HG02678 (cell line): ENCODE results near the gene LGR6.
"Not testable (repeated sequence)": the region's sequence is repeated elsewhere in the genome, so short reads cannot be mapped to it uniquely, and the experiment has no call there.

Source experiments
- ATAC-seq: cut with Tn5 transposase; IDR thresholded peaks from one replicate; pipeline ENCODE4 v1.9.1; 2021; ENCODE audit warnings: mild to moderate bottlenecking, moderate library complexity; ENCODE audit not compliant: unreplicated experiment

LGR6 gene

DNA sequence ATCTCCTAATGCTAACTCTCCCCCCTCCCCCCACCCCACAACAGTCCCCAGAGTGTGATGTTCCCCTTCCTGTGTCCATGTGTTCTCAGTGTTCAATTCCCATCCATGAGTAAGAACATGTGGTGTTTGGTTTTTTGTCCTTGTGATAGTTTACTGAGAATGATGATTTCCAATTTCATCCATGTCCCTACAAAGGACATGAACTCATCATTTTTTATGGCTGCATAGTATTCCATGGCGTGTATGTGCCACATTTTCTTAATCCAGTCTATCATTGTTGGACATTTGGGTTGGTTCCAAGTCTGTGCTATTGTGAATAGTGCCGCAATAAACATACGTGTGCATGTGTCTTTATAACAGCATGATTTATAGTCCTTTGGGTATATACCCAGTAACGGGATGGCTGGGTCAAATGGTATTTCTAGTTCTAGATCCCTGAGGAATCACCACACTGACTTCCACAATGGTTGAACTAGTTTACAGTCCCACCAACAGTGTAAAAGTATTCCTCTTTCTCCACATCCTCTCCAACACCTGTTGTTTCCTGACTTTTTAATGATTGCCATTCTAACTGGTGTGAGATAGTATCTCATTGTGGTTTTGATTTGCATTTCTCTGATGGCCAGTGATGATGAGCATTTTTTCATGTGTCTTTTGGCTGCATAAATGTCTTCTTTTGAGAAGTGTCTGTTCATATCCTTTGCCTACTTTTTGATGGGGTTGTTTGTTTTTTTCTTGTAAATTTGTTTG lies 67.8 kb downstream of the LGR6 start:
- not testable (repeated sequence) for ATAC-seq

DNA sequence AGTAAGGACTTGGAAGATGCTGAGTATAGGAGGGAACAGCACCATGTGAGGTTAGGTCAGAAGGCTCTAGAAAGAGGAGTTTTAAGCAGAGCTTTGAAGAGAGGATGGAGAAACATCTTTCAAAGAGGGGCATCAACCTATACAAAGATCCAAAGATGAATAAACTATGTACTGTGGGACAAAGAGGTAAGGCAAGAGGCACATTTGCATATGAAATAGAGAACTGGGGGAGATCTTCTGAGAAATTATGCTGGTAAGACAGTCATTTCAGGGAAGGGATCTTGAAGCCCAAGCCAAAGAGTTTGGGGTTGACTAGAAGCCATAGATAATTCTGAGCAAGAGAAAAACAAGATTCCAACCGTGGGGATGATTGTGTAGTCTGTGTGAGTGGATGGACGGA lies 70.0 kb downstream of the LGR6 start:
- no peak for ATAC-seq

DNA sequence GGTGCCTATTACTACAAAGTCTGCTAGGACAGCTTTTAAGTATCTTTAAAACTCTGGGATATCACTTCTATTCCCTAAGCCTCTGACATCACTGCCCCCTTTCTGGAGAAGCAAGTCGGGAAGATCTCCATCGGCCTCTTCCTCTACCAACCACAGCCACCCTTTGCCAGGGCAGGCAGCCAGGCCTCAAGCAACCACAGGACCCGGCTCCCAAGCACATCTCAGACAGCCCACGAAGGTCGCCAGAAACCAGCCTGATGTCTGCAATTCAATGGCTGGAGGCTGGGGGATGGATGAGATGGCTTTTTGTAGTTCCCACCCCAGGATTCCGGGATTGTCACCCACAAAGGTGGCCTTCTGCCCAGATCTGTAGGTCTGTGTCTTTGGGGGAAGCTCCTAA lies 70.7 kb downstream of the LGR6 start:
- no peak for ATAC-seq

DNA sequence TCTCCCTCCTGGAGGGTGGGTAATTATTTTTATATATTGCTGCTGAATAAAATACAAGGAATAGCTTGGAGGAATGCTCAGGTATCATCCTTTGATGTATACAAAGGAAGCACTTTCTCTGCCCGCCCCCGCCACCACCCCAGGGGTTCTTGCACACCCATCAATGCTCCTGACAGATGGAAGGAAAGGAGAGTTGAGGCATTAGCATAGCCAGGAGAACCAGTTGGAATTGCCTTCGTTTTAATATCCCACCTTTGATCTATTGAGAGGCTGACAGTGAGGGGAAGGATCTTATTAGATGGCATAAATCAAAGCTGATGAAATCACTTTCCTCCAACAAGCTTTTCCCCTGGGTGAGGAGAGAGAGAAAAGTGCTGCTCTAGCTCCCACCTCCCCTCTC lies 71.1 kb downstream of the LGR6 start:
- no peak for ATAC-seq

DNA sequence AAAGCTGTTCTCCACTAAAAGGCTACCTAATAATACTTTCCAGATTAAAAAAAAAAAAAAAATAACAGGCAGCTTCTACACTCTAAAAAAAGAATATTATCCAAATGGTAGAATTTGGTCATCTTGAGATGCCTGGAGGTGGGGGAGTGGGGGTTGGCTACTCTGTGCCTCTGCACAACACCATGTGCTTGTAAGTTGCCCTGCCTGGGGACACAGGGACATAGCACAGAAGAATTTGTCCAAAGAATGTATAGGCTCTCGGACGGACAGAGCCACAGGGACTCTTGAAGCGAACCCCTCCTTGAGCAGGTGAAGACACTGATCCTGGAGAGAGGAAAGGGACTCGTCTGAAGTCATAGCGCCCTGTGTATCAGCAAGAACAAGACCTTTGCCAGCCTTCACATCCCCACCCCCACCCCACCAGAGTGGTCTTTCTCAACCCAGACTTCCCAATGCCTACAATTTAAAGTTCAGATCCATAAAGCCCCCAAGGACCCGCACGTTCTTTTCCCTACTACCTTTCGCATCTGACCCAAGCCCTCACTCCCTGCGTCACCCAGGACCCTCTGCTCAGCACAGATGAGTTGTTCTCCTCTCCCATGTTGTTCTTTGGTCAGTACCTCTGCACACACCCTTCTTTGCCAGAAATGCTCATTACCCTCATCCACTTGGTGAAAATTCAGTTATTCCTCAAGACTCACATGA lies 72.6 kb downstream of the LGR6 start:
- ATAC-seq = no peak

DNA sequence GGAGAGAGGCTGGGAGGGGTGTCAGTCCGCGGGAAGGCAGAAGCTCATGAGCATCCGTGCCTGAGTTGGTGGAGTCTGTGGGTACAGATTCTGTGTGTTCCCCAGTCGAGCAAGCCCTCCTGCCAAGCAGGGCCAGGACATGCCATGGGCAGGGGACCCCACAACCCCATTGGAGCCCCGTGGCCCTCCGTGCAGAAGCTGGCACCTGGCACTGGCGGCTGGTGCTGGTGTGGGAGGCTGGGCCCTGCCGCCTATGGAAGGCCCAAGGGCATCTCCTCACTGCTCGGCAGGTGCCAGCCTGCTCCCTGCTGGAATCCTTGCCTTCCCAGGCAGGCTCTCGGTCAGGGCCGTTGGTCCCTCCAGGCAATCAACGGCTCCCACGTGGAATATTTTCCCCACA lies 74.4 kb downstream of the LGR6 start:
- ATAC-seq = no peak

DNA sequence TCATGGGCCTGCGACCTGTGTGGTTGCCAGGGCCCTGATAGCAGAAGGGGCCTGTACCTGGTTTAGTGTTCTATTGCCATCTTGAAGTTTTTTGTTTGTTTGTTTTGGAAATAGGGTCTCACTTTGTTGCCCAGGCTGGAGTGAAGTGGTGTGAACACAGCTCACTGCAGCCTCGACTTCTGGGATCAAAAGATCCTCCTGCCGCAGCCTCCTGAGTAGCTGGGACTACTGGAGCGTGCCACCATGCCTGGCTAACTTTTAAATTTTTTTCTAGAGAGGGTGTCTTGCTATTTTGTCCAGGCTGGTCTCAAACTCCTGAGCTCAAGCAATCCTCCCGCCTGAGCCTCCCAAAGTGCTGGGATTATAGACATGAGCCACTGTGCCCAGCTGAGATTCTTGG lies 75.2 kb downstream of the LGR6 start:
- ATAC-seq = no peak

DNA sequence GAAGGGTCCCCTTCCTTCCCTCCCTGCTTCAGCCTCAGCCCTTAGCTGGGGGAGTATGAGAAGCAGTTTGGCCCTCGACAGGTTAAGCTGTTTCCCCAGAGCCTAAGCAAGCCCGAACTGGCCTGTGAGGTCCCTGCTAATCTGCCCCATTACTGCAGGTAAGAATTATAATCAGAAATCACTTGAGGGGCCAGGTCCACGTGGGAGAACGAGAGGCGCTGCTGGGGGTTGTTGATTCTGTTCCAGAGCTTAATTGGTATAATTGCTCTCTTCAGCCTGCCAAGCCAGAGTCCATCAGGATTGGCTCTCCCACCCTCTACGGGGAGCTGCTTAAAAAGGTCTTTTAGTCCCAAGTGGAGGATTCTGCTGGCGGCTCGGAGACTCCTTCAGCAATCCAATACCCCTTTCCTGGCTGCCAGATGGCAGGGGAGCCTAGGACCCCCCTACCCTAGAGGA lies 77.3 kb downstream of the LGR6 start:
- no peak for ATAC-seq

DNA sequence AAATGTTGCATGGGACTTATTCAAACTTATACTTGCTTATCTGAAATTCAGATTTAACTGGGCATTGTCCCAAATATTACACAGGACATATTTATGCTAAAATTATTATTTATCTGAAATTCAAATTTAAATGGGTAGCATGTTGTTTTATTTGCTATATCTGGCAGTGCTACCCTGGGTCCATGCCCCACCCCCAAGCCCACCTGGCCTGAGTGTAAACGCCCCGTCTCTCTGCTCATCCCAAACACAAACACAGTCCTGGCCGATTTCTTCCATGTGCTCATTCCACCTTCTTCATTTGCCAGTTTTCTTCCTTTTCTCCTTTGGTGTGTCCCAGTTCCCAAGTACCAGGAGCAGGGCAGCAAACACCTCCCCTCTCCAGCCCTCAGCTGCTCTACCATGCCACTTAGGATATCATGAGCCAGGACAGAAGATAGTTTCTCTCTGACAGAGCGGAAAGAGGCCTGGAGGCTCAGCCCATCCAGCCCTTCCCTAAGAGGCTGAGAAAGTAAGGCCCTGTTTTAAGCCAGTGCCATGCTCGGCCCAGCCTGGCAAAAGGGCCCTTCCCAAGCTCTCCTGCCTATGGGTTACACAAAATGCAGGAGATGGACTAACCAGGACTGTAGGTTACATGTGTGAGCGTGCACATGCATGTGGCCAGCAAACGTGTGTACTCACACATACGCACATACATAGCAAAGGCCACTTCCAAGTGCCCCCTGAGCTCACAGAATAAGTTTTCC lies 78.7 kb downstream of the LGR6 start:
- no peak for ATAC-seq

DNA sequence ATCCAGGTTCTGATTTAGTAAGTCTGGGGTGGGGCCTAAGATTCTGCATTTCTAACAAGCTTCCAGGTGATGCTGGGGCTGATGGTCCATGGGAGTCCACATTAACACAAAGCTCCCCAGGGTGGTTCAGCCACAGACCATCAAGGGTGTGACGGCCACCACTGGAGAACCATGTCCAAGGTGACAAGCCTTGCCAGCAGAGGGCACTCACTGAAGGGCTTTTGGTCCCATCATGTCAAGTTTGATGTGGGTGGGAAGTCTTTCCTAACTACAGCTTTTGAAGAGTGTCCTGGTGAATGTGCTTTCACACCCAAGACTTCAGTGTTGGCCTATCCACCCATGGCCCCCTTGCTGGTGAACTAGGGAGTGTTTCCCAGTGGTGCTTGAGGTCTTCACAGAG lies 81.0 kb downstream of the LGR6 start:
- no peak for ATAC-seq

DNA sequence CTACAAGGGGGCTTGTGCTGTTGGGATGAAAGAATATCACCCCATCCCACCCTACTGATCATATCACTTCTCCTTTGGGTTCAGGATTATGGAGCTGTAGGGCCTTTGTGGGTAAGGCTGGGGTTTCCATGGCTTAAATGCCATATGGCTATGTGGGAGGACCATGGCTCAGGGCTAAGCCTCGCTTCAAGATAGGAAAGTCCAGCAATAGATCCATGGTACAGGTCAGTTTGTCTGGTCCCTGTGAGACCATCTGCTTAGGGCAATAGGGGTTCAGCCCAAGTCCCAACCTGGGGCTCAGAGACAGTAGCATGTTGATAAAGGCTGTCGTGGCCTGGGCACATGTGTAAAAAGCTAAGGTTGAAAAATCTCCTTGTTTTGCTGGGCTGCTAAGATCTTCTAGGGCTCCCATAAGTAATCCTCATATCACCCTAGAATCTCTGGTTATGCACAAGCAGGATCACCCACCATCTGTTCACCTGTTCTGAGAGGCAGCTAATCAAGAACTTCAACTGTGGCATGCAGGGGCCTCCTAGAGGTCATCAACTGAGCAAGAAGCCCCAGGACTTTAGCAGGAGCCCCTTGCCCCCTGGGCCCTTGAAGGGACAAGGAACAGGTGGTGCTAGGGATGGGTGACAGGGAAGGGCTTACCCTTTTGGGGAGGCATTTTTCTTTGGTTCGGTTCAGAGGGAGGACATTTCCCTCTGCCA lies 81.6 kb downstream of the LGR6 start:
- ATAC-seq = no peak

DNA sequence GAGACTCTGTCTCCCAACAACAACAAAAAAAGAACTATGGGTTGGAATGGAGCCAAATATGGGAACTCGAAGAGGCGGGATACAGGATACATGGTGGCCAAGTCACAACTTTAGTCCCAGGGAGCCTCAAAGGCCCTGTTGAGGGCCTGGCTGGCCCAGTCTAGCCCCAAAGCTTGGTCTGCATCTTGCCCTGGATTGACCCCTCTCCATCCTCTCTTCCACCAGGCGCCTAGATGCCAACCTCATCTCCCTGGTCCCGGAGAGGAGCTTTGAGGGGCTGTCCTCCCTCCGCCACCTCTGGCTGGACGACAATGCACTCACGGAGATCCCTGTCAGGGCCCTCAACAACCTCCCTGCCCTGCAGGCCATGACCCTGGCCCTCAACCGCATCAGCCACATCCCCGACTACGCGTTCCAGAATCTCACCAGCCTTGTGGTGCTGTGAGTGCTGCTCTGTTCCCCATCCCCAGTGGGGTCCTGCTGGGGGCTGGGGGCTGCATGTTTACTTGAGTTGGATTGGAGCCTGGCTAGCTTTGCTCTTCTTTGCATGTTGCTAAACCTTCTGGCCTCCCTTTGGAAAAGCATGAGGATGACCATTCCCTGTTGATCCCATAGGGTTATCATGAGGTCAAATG lies 82.6 kb downstream of the LGR6 start:
- no peak for ATAC-seq

DNA sequence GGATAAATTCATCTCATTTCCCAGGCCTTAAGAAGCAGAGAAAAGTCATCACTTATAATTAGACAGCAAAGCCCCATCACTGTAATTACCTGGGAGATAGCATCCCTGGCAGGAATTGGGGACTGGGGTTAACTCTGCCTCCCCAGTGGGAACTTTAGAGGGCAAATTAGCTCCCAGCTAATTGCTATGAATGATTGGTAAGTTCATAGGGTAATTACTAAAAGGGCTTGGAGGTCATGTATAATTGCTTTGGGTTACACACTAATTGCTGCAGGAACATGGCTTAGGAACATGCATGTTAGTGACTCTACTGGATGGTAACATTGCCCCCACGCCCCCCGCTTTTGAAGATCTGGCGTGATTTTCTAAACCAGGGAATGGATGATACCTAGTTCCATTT lies 83.3 kb downstream of the LGR6 start:
- no peak for ATAC-seq

DNA sequence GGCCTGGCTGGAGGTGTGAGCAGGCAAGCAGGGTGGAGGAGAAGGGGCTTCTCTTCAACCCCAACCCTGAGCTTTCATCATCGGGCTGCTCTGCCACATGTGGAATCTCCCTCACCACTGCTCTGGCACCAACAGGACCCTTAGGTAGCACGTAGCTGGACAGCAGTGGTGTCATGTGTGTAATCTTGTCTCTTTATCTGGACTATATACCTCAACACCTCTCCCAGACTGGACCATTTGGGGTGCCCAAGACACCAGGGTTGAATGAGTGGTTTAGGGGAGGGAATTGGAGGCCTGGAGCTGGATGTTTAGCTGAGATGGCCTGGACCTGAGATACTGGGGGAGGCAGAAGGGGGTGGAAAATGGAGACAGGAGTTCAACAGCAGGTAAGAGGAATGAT lies 85.2 kb downstream of the LGR6 start:
- no peak for ATAC-seq

DNA sequence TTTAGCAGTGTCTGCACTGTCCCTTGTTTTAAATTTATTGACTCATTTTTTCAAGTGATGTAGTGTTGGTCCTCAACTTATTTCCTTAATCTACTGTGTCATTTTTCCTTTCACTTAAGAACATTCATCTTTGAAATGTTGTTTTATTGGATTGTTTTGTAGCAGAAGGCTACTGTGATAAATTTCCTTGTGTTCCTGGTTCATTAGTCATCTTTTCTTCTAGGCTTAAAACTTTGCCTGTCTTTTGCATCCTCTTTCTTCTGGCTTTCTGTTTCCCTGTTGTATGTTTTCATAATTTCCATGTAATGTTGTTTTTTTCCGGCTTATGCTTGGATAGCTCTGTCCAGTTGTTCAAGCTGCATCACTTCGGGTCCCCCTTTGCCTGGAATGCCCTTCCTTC lies 86.2 kb downstream of the LGR6 start:
- ATAC-seq = no peak

DNA sequence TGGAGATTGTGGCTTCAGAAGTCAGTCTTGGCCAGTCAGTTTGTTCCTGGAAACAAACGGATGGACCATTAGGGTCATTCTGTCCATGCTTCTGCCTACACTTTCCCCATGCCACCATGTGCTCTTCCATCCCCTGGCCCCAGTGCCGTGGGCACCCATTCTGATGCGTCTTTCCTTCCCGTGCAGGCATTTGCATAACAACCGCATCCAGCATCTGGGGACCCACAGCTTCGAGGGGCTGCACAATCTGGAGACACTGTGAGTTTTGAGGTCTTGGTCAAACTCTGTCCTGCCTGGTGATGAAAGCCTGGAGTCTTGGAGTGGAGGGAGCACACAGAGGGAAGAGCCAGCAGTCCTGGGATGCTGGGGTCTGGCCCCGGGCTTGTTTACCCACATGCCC lies 87.0 kb downstream of the LGR6 start:
- no peak for ATAC-seq

DNA sequence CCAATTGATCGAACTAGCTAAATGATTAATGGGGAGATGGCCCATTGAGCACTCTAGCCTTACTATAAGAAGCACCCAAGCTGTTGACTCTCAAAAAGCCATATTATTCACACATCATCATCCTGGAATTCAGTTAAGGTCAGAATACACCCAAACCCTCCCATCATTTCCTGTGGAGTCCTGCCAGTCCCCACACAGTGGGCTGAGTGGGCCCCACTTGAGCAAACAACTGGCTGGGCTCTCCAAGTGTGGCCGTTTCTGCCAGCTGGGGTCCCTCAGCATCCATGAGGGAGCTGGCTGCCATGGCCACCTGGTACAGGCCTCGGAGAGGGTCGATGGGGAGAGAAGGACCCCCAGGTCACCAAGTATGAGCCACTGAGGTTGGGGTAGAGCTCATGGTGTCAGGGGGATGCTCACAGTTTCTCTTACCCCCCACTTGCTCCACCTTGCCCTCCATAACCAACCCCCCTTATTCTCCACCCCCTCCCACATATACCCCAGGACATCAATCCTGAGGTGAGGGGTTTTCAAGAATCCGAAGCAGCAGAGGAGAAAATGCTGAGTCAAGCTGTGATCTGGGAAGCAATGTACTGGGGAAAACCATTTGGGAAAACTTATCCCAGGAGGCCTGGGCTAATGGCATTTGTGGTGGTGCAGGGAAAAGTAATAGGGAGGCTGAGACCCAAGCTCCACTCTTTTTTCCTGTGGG lies 87.9 kb downstream of the LGR6 start:
- ATAC-seq = no peak

DNA sequence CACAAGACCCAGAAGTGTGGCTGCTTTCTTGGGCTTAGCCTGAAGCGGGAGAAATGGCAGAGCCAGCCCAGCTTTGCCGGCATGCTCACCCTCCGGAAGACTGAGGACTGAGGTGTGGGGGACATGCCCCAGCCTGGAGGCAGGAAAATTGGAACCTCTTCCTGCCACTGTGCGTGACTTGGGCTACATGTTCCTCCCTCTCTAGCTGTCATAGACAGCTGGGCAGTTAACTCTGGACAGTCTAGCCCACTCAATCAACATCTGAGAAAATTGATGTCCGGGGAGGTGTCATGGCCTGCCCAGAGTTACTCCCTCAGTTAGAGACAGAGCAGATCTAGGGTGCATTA lies 88.4 kb downstream of the LGR6 start:
- no peak for ATAC-seq

DNA sequence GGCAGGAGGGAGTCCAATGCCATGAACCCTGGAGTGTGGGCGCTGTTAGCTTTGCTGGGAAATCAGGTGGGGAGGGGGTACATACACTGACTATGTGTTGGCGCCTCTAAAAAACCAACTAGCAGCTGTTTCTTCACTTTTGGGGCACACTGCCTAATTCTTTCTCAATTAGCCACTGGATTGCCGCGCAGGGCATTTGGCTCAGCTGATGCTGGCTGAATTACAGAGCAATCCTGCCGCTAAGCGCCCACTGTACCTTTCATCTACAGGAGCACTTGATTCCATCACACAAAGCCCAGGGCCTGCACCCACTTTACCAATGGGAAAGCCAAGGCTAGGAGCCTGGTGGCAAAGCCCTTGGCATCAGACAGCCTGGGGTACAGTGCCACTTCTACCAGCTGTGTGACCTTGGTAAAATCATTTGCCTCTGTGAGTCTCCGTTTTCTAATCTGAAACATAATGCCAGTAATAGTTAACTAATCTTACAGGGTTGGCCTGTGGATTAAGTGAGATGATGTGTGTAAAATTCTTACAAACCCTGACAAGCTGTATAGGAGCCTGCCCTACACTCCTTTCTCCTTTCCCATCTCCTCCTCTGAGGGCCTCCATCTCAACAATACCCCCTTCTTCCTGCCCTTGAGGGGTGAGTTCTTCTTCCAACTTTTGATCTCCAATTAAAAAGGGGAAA lies 89.1 kb downstream of the LGR6 start:
- ATAC-seq = no peak

DNA sequence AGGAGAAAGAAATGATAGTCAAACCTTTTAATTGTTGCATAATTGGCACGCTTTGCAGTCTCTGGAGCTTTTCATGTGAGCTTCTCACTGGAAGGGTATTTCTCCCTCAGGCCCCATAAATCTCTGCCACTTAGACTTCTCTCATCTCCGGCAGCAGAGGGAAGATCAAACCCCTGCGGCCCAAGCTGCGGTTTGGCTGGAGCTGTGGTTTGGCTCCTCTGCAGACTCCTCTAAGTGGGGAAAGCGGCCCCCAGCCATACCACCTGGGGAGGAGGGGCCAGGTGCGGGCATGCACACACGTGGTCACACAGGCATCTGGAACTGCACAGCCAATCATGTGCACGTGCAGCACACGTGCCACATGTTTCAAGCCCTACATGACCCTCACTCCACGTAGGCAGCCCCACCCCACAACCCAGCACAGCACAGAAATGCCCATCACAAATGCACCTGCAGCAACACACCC lies 89.8 kb downstream of the LGR6 start:
- ATAC-seq = no peak
